ENCODE data around the gene CRLF2. TPM values are rescaled to one million over a fixed set of nuclear protein-coding genes. Genes with fewer than 3 reads are reported as not detected.
A peak's percentile ranks its signal among the peaks of the same experiment; 100 is the strongest.

The CRLF2 gene
- total and polyA plus RNA-seq, 2 donors (not counting 3 experiments of a cell fraction or from before 2014, with no cell fraction given) = not detected

DNA sequence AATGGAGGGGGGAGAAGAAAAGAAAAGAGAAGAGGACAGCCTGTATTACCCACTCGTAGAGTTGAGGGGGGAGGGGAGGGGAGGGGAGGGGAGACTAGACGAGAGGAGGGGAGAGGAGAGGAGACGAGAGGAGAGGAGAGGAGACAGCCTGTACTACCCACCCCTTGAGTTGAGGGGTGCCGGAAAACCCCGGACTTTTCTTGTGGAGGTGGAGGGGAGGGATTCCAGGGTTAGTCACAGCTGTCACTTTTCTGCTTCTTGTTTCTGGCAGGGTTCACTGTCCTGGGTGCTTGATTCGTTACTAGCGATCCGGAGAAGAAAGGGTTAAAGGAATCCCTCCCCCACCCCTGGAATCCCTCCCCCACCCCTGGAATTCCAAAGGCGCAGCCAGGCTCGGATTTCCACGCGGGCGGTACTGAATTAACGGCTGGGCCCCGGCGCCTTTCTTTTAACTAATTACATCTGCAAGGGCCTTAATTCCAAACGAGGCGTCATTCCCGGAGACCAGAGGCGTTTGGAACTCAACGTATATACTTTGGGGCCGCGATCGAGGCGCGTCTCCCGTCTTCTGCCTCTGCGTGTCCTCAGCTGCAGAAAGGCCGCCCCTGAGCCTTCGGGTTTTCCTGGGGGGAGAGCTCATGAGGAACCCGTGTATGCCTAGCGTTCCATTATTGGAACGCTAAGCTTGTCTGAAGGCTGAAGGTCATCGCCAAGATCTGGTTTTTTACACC lies 36.0 kb upstream of the CRLF2 start:
- Histone ChIP-seq H3K9me3 (replicated peaks; ENCODE audit: control insufficient read depth, insufficient read depth, low read length) (no peaks in the 10 kb centered on the region), H3K4me3 (replicated peaks in 1 of 3; ENCODE audit: insufficient read depth in 1 of 3, low read depth in 1 of 3, low read length in 3 of 3) (no peak overlapping the region), H3K36me3 (ENCODE audit: control insufficient read depth in 2 of 2, extremely low read depth in 1 of 2, insufficient read depth in 2 of 2, low read length in 2 of 2) (no peaks in the 10 kb centered on the region), H3K9ac (replicated peaks; ENCODE audit: extremely low read depth, insufficient read depth, low read length) (no peak overlapping the region), H4K20me1 (replicated peaks; ENCODE audit: control insufficient read depth, extremely low read depth, insufficient read depth, low read length) (no peaks in the 10 kb centered on the region), H3K4me2 (ENCODE audit: insufficient read depth, low read length) (no peak overlapping the region), H3K9me1 (replicated peaks; ENCODE audit: control insufficient read depth, extremely low read depth, insufficient read depth, low read length) (no peaks in the 10 kb centered on the region), H3K27me3 (ENCODE audit: control insufficient read depth in 2 of 2, insufficient read depth in 2 of 2, low read length in 2 of 2) (peaks cover 2% of the 10 kb centered on the region in 2 experiments), H3K27ac (ENCODE audit: insufficient read depth, low read depth, low read length) (no peak overlapping the region), H3K79me2 (ENCODE audit: control insufficient read depth, insufficient read depth, low read length) (no peaks in the 10 kb centered on the region), H3K4me1 (ENCODE audit: control insufficient read depth, extremely low read depth, insufficient read depth, low read length) (no peaks in the 10 kb centered on the region), H2AFZ (ENCODE audit: low read depth, low read length) (no peak overlapping the region)
- POLR2A ChIA-PET = no interaction called here
- DNase-seq (ENCODE audit: low read depth, low spot score) (no peak), FAIRE-seq (no peak)
- CTCF ChIA-PET = no interaction called here
- intact Hi-C loops (cut with micrococcal nuclease) (loop anchor here (5.0 to 10.0 kb wide), 2 partner anchors 74 to 206 kb away; partner anchors contain the start of gene ASMTL), dilution Hi-C loops (cut with MboI; ENCODE audit: extremely low pct_ligation_motif_present, low sequenced_read_pairs) (no loop called here)
- no TSS peak for BruUV-seq (replicated peaks)
- no peak for TF ChIP-seq POLR2AphosphoS5 (IDR thresholded peaks at IDR 0.05; ENCODE audit: insufficient read depth, low read depth, low read length)

- DNase-seq (ENCODE audit: low read depth, low spot score) = peak; percentile 63
- H3K9me3 ChIP-seq (replicated peaks; ENCODE audit: control insufficient read depth, insufficient read depth, low read length) = no peaks in the 10 kb centered on the region
- H3K4me3 ChIP-seq (replicated peaks in 1 of 3; ENCODE audit: insufficient read depth in 1 of 3, low read depth in 1 of 3, low read length in 3 of 3) = no peak overlapping the region
- peak; percentile 77 for FAIRE-seq
- H2AFZ ChIP-seq (ENCODE audit: low read depth, low read length) = no peak overlapping the region
- ChIA-PET CTCF (no interaction called here), POLR2A (no interaction called here)
- no peaks in the 10 kb centered on the region for H3K9me1 ChIP-seq (replicated peaks; ENCODE audit: control insufficient read depth, extremely low read depth, insufficient read depth, low read length)
- TF ChIP-seq GATA2 (IDR thresholded peaks at IDR 0.05; ENCODE audit: insufficient read depth, insufficient read length, low read depth, low read length) (no peak), CTCF (IDR thresholded peaks at IDR 0.05; ENCODE audit: extremely low read depth in 1 of 2, insufficient read depth in 1 of 2, low read depth in 1 of 2, low read length in 2 of 2) (peak; percentile 72 to 74)
- no TSS peak for BruUV-seq (replicated peaks)
- no peaks in the 10 kb centered on the region for H3K36me3 ChIP-seq (ENCODE audit: control insufficient read depth in 2 of 2, extremely low read depth in 1 of 2, insufficient read depth in 2 of 2, low read length in 2 of 2)
- H3K9ac ChIP-seq (replicated peaks; ENCODE audit: extremely low read depth, insufficient read depth, low read length) = no peak overlapping the region
- H3K27ac ChIP-seq (ENCODE audit: insufficient read depth, low read depth, low read length) = no peak overlapping the region
- H3K27me3 ChIP-seq (ENCODE audit: control insufficient read depth in 2 of 2, insufficient read depth in 2 of 2, low read length in 2 of 2) = peaks cover 2% of the 10 kb centered on the region in 2 experiments
- H4K20me1 ChIP-seq (replicated peaks; ENCODE audit: control insufficient read depth, extremely low read depth, insufficient read depth, low read length) = no peaks in the 10 kb centered on the region
- no peak overlapping the region for H3K4me2 ChIP-seq (ENCODE audit: insufficient read depth, low read length)
- no peaks in the 10 kb centered on the region for H3K79me2 ChIP-seq (ENCODE audit: control insufficient read depth, insufficient read depth, low read length)
- H3K4me1 ChIP-seq (ENCODE audit: control insufficient read depth, extremely low read depth, insufficient read depth, low read length) = no peaks in the 10 kb centered on the region
- dilution Hi-C loops (cut with MboI; ENCODE audit: extremely low pct_ligation_motif_present, low sequenced_read_pairs) (no loop called here), intact Hi-C loops (cut with micrococcal nuclease) (loop anchor here (1.0 to 10.0 kb wide), 4 partner anchors 42 to 208 kb away; partner anchors contain the start of genes ASMTL and SLC25A6)
Measured at GRCh38 chrX:1246816-1247215, 34.4 kb upstream of the CRLF2 start.
